ENCODE data around the gene WDR70.

DNA sequence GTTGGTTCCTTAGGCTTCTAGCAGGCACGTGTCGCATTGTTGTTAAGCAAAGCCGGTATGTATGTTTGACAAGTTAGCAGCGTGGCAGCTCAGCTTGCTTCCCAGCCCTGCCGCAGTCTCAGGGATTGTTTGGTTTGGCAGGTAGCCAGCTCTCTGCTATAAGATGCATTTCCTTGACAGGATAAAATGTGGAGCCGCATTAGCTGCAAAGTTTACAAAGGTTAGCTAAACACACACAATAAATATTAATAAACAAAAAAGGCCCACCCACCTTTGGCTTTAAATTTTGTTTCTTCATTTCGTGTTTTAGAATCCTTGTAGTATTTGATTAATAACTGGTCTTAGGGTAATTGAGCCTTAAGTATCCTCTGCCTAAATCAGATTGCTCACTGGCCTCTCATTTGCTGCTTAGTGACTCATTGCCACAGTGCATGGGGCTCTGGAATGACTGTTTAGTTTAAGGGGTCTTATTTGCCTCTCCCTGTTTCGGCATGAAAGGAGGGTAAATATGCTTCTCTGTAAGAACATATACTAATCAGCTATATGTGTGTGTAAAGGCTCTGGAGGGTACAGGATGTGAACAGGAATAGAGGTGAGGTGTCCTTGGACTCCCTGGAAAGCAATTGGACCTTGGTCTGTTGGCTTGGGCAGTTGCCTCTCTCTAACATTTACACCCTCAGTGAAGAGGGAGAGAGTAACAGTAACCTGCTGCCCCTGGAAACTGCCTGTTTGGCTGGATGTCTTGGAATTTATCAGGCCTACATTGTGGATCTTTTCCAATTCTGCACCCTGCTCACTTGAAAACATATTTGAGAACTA, 338.7 kb downstream of the WDR70 start:
- no peak for TF ChIP-seq CTCF (IDR thresholded peaks at IDR 0.05)
- peak in 1 of 3 donors; percentile 21 for TF ChIP-seq POLR2AphosphoS5 (IDR thresholded peaks at IDR 0.05)

All from transverse colon (tissue), 4 donors.